ENCODE measurements around the gene EPSTI1.
"Not testable (repeated sequence)": the region's sequence is repeated elsewhere in the genome, so short reads cannot be mapped to it uniquely, and the experiment has no call there.

The EPSTI1 gene

DNA sequence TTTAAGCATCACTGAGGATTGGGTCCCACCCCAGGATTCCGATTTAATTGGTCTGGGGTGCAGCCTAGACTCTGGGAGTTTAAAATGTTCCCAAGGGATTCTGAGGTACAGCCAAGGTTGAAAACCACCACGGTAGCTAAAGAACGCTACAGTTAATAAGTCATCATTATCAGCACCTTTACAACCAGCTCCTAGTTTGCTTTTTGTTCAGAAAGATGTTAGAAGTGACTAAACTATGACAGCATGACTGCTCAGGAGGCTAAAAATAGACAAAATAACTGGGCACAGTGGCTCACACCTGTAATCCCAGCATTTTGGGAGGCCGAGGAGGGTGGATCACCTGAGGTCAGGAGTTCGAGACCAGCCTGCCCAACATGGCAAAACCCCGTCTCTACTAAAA lies 11.7 kb upstream of the EPSTI1 start:
- no peak for DNase-seq

- no peak for DNase-seq
Observed at GRCh38 chr13:43003010-43003409, 11.0 kb upstream of the EPSTI1 start.

- DNase-seq, result no peak
Observed at GRCh38 chr13:43002021-43002420, 10.0 kb upstream of the EPSTI1 start.

DNA sequence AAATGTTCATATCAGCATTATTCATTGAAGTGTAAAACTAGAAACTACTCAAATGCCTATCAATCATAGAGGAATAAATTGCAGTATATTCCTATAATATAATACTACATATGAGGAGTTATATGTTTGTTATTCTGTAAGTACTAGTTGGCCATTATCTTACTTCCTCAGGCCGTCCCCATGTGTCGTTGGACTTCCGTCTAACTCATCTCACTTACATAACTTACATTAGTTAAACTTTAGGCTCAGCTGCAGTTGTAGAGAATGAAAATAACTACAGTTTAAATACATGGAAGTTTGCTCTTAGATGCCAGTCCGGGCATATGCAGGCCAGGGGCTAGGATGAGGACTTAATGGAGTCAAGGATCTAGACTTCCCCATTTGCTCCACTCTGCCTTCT lies 8.6 kb upstream of the EPSTI1 start:
- DNase-seq, result no peak

DNA sequence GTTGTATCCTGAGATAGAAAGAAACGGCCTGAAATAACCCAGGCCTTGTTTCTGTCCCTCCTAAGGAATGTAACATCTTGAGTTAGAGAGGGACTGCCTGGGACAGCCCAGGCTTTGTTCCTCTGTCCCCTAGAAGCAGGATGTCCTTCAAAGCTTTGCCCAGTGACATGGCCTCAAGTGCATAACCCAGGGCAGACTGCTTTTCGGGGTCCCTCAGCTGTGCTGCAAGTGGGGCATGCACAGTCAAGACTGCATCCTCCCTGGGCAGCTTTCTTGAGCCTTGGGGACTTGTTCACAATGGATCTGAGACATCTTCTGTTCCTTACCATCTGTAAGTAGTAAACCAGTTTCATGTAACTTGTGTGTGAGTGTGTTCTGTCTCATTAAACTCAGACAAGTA lies 7.5 kb upstream of the EPSTI1 start:
- DNase-seq, result no peak

- DNase-seq, result no peak
Observed at GRCh38 chr13:42997381-42997780, 5.3 kb upstream of the EPSTI1 start.

GRCh38 chr13:42996584-42996983 lies 4.5 kb upstream of the EPSTI1 start:
- DNase-seq, result no peak

GRCh38 chr13:42994878-42995277 lies 2.8 kb upstream of the EPSTI1 start:
- no peak for DNase-seq

- DNase-seq, result no peak
Observed at GRCh38 chr13:42992764-42993122, 702 bp upstream of the EPSTI1 start.

- not testable (repeated sequence) for DNase-seq
Observed at GRCh38 chr13:42991233-42991897, 676 bp downstream of the EPSTI1 start.

GRCh38 chr13:42990291-42991232 lies 1.5 kb downstream of the EPSTI1 start:
- DNase-seq, result no peak

GRCh38 chr13:42986176-42986574 lies 5.9 kb downstream of the EPSTI1 start:
- DNase-seq, result no peak

- DNase-seq, result no peak
Observed at GRCh38 chr13:42985312-42986175, 6.5 kb downstream of the EPSTI1 start.

DNA sequence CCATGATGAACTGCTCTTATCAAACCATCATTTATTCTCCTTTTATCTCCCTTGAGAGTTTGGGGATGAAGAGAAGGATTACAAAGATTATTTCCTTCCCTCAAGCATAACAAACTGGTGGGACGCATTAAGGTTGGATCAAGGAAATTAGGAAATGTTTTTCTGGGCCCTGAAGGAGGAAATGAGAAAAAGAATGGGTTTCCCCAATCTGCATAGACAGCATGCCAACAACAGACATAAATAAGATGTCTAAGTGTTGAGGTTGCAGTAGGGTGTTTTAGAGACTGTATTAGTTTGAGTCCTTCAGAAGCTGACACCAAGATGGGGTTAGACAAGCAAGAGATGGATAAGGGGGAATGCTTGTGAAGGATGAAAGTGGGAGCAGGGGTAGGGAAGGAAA lies 7.3 kb downstream of the EPSTI1 start:
- no peak for DNase-seq

DNA sequence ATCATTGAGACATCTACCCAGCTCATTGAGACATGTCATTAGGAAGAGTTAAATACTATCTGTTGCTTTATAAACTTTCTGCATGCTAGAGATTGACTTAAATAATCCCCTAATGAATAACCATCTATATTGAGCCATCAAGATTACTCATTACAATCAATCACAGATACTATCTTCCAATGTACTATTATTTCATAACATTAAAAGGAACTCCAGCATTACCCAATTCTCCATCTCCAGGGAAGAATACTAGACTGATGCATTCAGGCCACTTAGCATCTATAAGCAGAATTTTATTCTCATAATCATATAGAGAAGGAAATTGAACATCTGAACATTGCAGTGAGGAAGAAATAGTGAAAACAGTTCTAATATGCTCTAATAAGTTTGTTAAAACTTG lies 8.0 kb downstream of the EPSTI1 start:
- DNase-seq, result no peak

DNA sequence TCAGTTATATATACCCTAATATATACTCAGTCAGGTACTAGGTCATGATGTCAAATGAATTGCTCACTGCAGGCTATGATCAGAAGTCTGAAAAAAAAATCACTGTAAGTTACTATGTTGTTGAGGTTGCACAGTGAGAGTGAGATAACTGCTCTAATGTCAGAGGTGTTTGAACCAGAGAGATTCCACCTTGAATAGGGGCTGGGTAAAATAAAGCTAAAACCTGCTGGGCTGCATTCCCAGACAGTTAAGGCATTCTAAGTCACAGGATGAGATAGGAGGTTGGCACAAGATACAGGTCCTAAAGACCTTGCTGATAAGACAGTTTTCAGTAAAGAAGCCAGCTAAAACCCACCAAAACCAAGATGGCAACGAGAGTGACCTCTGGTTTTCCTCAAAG lies 10.2 kb downstream of the EPSTI1 start:
- DNase-seq, result no peak

DNA sequence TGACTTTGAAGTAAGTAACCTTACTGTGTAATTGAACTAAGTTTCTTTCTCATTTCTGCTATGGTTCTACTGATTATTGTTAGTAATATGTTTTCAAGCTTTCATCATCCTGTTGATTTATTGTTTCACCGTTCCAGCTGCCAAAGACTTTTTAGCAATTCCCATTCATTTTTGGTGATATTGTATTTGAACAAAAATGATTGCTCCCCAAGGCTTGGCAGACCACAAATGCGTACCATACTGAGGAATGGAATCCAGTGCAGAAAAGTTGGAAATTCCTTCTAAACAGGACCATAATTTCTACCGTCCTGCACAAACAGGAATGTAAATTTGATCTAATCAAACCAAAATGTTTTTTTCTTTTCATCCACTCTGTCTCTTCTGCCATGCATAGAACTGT lies 10.7 kb downstream of the EPSTI1 start:
- no peak for DNase-seq

DNA sequence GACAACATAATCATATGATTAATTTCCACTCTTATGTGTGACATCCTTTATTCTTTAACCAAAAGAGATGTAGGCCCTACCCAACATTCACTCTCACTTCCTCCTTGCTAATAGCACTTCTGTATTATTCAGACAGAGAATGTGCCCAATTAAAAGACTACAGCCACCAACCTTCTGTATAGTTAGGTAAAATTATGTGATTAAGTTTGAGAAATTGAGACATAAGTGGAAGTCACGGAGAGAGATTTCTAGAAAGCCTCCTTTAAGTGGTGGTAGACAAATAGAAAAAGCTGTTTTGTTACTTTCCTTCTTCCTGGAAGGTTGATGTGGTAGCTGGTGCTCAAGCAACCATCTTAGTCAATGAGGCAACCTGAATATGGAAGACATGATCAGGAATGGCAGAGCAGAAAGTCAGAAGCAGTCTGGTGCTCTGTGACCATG lies 14.8 kb downstream of the EPSTI1 start:
- DNase-seq, result no peak

DNA sequence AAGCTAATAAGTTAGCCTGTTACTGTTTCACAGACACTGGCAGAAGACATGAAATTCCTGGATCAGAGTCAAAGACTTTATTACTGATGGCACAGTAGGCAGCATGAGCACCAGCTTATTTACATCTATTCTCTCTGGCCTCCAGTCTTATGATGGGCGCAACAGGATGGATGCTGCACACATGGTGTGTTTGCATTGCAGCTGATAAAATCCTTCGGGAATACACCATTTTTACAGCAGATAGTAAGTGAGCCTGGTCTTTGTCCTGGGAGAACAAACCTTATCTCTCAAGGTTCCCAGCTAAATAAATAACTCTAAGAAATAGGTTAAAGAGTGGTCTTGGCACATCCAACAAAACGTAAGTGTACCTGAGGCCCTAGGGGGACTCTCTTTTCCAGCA lies 16.0 kb downstream of the EPSTI1 start:
- no peak for DNase-seq

- no peak for DNase-seq
Observed at GRCh38 chr13:42973581-42973980, 18.5 kb downstream of the EPSTI1 start.

DNA sequence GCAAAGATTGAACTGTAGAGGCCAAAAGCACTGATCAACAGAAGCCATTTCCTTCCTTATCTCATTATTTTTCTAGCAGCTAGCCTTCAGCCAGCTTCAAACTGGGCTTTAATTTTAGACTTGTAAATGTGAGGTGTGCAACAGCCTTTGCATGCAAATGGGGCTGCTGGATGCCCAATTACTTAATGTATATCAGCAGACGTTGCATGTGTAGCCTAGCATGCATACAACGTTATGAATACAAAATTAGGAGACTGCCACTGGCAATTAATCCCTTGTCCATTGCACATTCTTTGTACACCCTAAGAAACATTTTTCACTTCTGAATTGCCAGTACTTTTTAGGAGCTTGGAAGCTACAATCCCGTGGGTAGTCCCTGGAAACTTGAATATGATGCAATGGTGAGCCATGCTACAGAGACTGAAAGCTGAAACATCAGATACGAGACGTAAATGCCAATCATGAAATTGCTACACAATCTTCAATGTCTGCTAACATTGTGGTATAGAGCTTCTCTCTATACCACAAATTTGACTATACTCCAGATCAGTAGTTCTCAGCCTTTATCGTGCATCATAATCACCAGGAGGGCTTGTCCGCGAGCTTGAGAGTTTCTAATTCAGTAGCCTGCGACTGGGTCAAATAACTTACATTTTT lies 20.2 kb downstream of the EPSTI1 start:
- DNase-seq, result no peak

GRCh38 chr13:42970824-42971690 lies 21.0 kb downstream of the EPSTI1 start:
- peak; percentile 53 to 58 for DNase-seq
